HepG2 (cell line): ENCODE measurements around the gene ZMIZ1. TPM values are rescaled to one million over a fixed set of nuclear protein-coding genes. Genes with fewer than 3 reads are reported as not detected.

Experiments
- FOXJ3 ChIP-seq: sonication (generic); formaldehyde crosslinking; IDR thresholded peaks from 2 replicates; pipeline ENCODE4 v1.4.0; 2020; ENCODE audit warnings: missing genetic modification reagents, mild to moderate bottlenecking, borderline replicate concordance
- GLI4 ChIP-seq: sonication (generic); formaldehyde crosslinking; IDR thresholded peaks from 2 replicates; pipeline ENCODE4 v1.5.1; 2020; ENCODE audit warnings: missing genetic modification reagents, mild to moderate bottlenecking, moderate library complexity, borderline replicate concordance
- JUNB ChIP-seq: sonication (generic); formaldehyde crosslinking; IDR thresholded peaks from 2 replicates; pipeline ENCODE4 v1.8.0; 2022; ENCODE audit warnings: missing genetic modification reagents, mild to moderate bottlenecking, borderline replicate concordance
- NFIC ChIP-seq: IDR thresholded peaks from 2 replicates; pipeline ENCODE4 v1.6.1; 2012; ENCODE audit warnings: mild to moderate bottlenecking, low read length, inconsistent platforms
- NR2F1 ChIP-seq, 2 experiments: fragments of 450-650 bp in 1 of 2; formaldehyde crosslinking in 1 of 2; IDR thresholded peaks; 2 replicates each; pipeline versions ENCODE4 v1.5.0 to v1.6.1; 2016 to 2020; ENCODE audit warnings: mild to moderate bottlenecking in 1 of 2, missing compliant biosample characterization in 1 of 2, missing genetic modification reagents in 1 of 2, moderate library complexity in 1 of 2
- NR2F6 ChIP-seq, 2 experiments: IDR thresholded peaks; 2 replicates each; pipeline ENCODE4 v1.6.1; 2016; ENCODE audit warnings: antibody characterized with exemption in 1 of 2, mild to moderate bottlenecking in 1 of 2
- PLRG1 ChIP-seq: fragments of 450-650 bp; conservative IDR thresholded peaks from 2 replicates; pipeline ENCODE4 v1.6.1; 2016
- POGZ ChIP-seq: sonication (generic); formaldehyde crosslinking; IDR thresholded peaks from 2 replicates; pipeline ENCODE4 v1.4.0; 2020; ENCODE audit warnings: mild to moderate bottlenecking, missing genetic modification reagents
- RARA ChIP-seq: IDR thresholded peaks from 2 replicates; pipeline ENCODE4 v1.6.1; 2016; ENCODE audit warnings: missing genetic modification reagents, missing compliant biosample characterization
- REPIN1 ChIP-seq: sonication (generic); formaldehyde crosslinking; IDR thresholded peaks from 2 replicates; pipeline ENCODE4 v1.8.0; 2022; ENCODE audit warnings: missing genetic modification reagents, low read depth, mild to moderate bottlenecking, borderline replicate concordance
- RXRA ChIP-seq: sonication (generic); formaldehyde crosslinking; IDR thresholded peaks from 2 replicates; pipeline ENCODE4 v1.5.1; 2020; ENCODE audit warnings: missing genetic modification reagents
- SAP130 ChIP-seq: IDR thresholded peaks from 2 replicates; pipeline ENCODE4 v1.6.1; 2016; ENCODE audit warnings: low read depth
- SMAD3 ChIP-seq: sonication (generic); formaldehyde crosslinking; IDR thresholded peaks from 2 replicates; pipeline ENCODE4 v1.4.0; 2020; ENCODE audit warnings: missing genetic modification reagents
- THRA ChIP-seq: sonication (generic); formaldehyde crosslinking; IDR thresholded peaks from 2 replicates; pipeline ENCODE4 v1.4.0; 2020; ENCODE audit warnings: missing genetic modification reagents, borderline replicate concordance
- ZFYVE20 ChIP-seq: sonication (generic); formaldehyde crosslinking; IDR thresholded peaks from 2 replicates; pipeline ENCODE4 v1.8.0; 2023; ENCODE audit warnings: low read depth, mild to moderate bottlenecking, moderate library complexity, missing genetic modification reagents, borderline replicate concordance
- ZNF207 ChIP-seq: fragments of 450-650 bp; IDR thresholded peaks from 2 replicates; pipeline ENCODE4 v1.6.1; 2016; ENCODE audit warnings: antibody characterized with exemption, borderline replicate concordance
- ZNF3 ChIP-seq: IDR thresholded peaks from 2 replicates; pipeline ENCODE4 v1.7.0; 2017; ENCODE audit warnings: inconsistent platforms
- ZSCAN22 ChIP-seq: sonication (generic); formaldehyde crosslinking; IDR thresholded peaks from 2 replicates; pipeline ENCODE4 v1.4.0; 2020; ENCODE audit warnings: mild to moderate bottlenecking, missing genetic modification reagents
- ZSCAN9 ChIP-seq: IDR thresholded peaks from 2 replicates; pipeline ENCODE4 v1.6.1; 2016; ENCODE audit warnings: borderline replicate concordance
- polyA plus RNA-seq, 8 experiments: library from polyadenylated mRNA; depleted of rRNA in 3 of 8; stranded (reverse) in 7 of 8; unstranded in 1 of 8; fragments of >200 nt; fragmentation: Illumina TruSeq in 4 of 8; extraction: Trizol in 4 of 8; gene quantifications; 2 replicates each; pipeline versions ENCODE4 v1.2.1 to v1.2.3, GENCODE V29; 2011 to 2016; ENCODE audit warnings: low read depth in 4 of 8, missing spikeins in 1 of 8, mixed read lengths in 1 of 8; ENCODE audit not compliant: insufficient read depth in 1 of 8
- total RNA-seq, 5 experiments: library from RNA; depleted of rRNA; stranded (reverse); fragments of >200 nt; fragmentation: Illumina TruSeq; extraction: Trizol; gene quantifications; 2 replicates each; pipeline ENCODE4 v1.2.3, GENCODE V29; 2016; ENCODE audit warnings: low read depth in 1 of 5
- TF ChIP-seq, protein P1 (sequence below): IDR thresholded peaks from 2 replicates; pipeline ENCODE4 v1.6.1; 2016; ENCODE audit warnings: missing compliant biosample characterization, missing genetic modification reagents, borderline replicate concordance
- TF ChIP-seq, protein P2 (sequence below): sonication (generic); formaldehyde crosslinking; IDR thresholded peaks from 2 replicates; pipeline ENCODE4 v1.4.0; 2020; ENCODE audit warnings: mild to moderate bottlenecking, missing genetic modification reagents
- TF ChIP-seq, protein P3 (sequence below): sonication (generic); formaldehyde crosslinking; IDR thresholded peaks from 2 replicates; pipeline ENCODE4 v1.5.1; 2020; ENCODE audit warnings: mild to moderate bottlenecking, missing genetic modification reagents, borderline replicate concordance

The ZMIZ1 gene
- total and polyA plus RNA-seq, 2 of the 13 experiments (the other 11 are each of a cell fraction or from before 2014, with no cell fraction given): 5.3 to 10.2 TPM

DNA sequence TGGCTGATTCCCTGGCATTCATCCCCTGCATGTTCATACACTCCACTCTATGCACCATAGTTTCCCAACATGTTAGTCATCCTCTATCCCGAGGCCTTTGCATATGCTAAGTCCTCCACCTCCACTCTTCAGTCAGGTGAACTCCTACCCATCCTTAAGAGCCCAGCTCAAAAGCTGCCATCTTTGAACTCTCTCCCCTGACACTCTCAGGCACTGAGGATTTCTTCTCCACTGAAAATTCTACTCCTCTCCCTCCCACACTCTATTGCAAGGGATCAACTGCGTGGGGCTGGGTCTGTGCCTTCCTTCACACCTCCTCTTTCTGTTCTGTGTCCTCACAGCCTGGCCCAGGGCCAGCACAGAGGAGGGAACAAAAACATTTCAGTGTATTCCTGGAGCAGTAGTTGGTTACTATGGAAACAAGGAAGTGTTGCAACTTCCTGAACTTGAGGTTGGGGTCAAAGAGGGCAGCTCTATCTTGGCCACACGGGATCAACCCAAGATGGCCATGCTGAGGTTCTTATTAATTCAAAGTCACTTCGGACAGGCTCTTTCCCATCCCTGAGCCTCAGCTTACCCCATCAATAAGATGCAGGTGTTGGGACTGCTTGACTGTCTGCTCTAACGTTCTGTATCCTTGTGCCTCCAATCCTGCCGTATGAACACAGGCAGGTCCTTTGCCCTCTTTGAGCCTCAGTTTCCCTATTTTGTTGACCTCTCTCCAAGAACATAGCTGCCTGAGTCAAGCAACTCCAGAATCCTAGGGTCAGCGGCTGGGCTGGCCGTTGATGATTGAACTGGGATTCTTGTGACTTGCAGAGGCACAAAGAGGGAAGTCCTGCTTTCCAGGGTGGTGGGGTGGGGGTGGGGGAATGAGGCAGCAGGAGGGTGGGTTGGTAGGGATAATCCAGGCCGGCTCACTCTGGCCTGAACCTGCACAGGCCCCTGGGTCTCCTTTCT is 15.5 kb downstream of the ZMIZ1 start (continued):
- no peak for TF ChIP-seq PLRG1
- TF ChIP-seq NR2F1 (CRISPR knock-in tag; IDR thresholded peaks at IDR 0.05): peak; percentile 86 to 93
- no peak for TF ChIP-seq ZNF3 (CRISPR knock-in tag)
- TF ChIP-seq, protein P1, sequence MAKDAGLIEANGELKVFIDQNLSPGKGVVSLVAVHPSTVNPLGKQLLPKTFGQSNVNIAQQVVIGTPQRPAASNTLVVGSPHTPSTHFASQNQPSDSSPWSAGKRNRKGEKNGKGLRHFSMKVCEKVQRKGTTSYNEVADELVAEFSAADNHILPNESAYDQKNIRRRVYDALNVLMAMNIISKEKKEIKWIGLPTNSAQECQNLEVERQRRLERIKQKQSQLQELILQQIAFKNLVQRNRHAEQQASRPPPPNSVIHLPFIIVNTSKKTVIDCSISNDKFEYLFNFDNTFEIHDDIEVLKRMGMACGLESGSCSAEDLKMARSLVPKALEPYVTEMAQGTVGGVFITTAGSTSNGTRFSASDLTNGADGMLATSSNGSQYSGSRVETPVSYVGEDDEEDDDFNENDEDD (CRISPR knock-in tag): peak; percentile 54; the same call in 1 of the 2 replicates
- TF ChIP-seq, protein P2, sequence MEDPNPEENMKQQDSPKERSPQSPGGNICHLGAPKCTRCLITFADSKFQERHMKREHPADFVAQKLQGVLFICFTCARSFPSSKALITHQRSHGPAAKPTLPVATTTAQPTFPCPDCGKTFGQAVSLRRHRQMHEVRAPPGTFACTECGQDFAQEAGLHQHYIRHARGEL (CRISPR knock-in tag): no peak
- TF ChIP-seq RXRA (CRISPR knock-in tag): peak; percentile 90; the same call in 1 of the 2 replicates
- TF ChIP-seq THRA: peak; percentile 83; the same call in 1 of the 2 replicates
- no peak for TF ChIP-seq ZFYVE20 (CRISPR knock-in tag)
- TF ChIP-seq GLI4: no peak
- TF ChIP-seq REPIN1 (CRISPR knock-in tag): no peak
- TF ChIP-seq SMAD3 (CRISPR knock-in tag): 0 out of 2 replicates have a peak, but pooled peaks have one; percentile 27
- TF ChIP-seq ZSCAN9 (CRISPR knock-in tag): no peak
- TF ChIP-seq NR2F6 (IDR thresholded peaks at IDR 0.05): peak; percentile 95
- peak; percentile 95 for TF ChIP-seq NR2F6 (CRISPR knock-in tag; IDR thresholded peaks at IDR 0.05)
- TF ChIP-seq NFIC: peak; percentile 70
- peak; percentile 78 for TF ChIP-seq SAP130
- 0 out of 2 replicates have a peak, but pooled peaks have one; percentile 22 for TF ChIP-seq POGZ (CRISPR knock-in tag)
- TF ChIP-seq RARA (CRISPR knock-in tag): peak; percentile 95
- no peak for TF ChIP-seq JUNB
- no peak for TF ChIP-seq ZSCAN22 (CRISPR knock-in tag)
- no peak for TF ChIP-seq ZNF207
- TF ChIP-seq, protein P3, sequence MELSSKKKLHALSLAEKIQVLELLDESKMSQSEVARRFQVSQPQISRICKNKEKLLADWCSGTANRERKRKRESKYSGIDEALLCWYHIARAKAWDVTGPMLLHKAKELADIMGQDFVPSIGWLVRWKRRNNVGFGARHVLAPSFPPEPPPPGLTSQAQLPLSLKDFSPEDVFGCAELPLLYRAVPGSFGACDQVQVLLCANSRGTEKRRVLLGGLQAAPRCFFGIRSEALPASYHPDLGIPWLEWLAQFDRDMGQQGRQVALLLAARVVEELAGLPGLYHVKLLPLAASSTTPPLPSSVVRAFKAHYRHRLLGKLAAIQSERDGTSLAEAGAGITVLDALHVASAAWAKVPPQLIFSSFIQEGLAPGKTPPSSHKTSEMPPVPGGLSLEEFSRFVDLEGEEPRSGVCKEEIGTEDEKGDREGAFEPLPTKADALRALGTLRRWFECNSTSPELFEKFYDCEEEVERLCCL: no peak
- TF ChIP-seq FOXJ3 (CRISPR knock-in tag): peak; percentile 82
